ENCODE data around the gene EEF1G.

DNA sequence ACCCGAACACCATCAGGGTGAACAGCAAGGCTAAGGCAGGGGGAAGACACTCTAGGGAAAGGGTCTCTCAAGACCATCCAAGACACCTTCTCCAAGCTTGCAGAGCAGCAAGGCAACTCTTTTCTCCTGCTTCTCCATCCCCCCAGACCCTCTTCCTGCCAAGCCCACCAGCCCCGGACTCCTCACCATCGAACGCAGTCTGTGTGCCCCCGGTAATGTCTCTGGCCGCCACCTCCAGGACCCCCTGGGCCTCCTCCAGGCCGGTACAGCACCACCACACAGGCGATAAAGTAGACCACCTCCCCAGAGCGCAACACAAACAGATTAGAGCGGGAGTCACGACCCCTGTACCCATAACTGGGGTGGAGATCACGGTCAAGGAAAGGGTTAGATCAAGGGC lies 35.1 kb upstream of the EEF1G start:
- no peak for TF ChIP-seq CTCF (IDR thresholded peaks at IDR 0.05)
- TF ChIP-seq POLR2A (IDR thresholded peaks at IDR 0.05): no peak

Data from Peyer's patch (tissue), 4 donors.